ENCODE results near the gene TTPAL.

DNA sequence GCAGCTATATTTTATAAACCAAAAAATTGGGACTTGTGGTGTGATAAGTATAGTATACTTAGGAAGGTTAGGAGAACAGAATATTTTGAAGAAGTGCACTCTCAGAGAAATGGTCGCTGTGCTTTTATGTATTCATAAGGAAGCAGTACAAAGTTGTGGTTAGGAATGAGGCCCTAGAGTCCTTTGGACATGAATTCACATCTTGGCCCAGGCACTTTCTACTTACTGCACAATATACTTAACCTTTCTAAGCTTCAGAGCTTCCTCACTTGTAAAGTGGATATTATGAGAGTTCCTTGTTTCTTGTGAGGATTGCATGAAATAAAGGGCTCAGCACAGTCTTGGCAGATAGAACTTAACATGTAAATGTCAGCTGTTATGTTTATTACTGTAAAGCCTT, 67.2 kb downstream of the TTPAL start:
- TF ChIP-seq CTCF (IDR thresholded peaks at IDR 0.05; ENCODE audit: insufficient read depth, low read length, poor library complexity, severe bottlenecking), result no peak
- TF ChIP-seq EZH2phosphoT487 (conservative IDR thresholded peaks at IDR 0.05; ENCODE audit: low read length), result no peak

All from SU-DHL-6 (cell line).